ENCODE data around the gene WNT16. TPM values are rescaled to one million over a fixed set of nuclear protein-coding genes. Genes with fewer than 3 reads are reported as not detected.
A peak's percentile ranks its signal among the peaks of the same experiment; 100 is the strongest.
"Not testable (repeated sequence)": the region's sequence is repeated elsewhere in the genome, so short reads cannot be mapped to it uniquely, and the experiment has no call there.

WNT16 gene
- total RNA-seq, 1 experiment from 2014 or later: not detected

DNA sequence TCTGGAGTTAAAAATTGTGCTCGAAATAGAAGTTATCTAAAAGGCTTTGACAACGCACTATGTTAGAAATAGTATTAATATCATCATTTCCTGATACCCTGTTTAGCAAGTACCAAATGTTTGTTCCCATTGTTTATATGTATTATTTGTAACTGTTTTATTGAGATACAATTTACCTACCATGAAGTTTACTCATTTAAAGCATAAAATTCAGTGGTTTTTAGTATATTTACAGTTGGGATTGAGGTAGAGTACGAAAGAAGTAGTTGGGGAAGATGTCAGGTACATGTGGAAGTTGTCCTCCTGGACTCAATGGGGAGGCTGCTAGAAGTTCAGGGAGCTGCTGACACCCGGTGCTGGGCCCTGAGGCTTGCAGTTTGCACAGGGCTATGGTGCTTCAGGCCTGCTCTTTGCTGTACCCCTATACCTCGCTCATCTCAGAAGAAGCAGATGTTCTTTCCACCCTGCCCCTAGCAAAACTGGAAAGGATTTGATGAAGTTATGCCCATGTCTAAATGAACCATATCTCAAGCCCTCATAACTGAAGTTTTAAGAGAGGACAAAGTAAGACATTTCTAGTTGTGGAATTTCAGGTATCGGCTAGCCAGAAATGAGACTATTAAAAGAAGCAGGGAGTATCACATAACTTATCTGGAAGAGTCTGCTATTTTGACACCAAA is 25.2 kb upstream of the WNT16 start:
- Histone ChIP-seq H3K4me1 (ENCODE audit: low read length) (no peaks in the 10 kb centered on the region), H3K9ac (ENCODE audit: low read length) (no peak overlapping the region), H3K36me3 (ENCODE audit: insufficient read depth, low read length) (no peaks in the 10 kb centered on the region), H3K27me3 (ENCODE audit: low read length) (no peaks in the 10 kb centered on the region), H2AFZ (ENCODE audit: low read length) (no peak overlapping the region), H4K20me1 (ENCODE audit: insufficient read depth, low read depth, low read length) (no peaks in the 10 kb centered on the region), H3K27ac (ENCODE audit: low read length) (no peak overlapping the region), H3K4me2 (ENCODE audit: low read depth, low read length, poor library complexity, severe bottlenecking) (no peak overlapping the region), H3K79me2 (ENCODE audit: low read length) (no peaks in the 10 kb centered on the region), H3K9me3 (ENCODE audit: low read length) (no peaks in the 10 kb centered on the region), H3K9me2 (replicated peaks; ENCODE audit: insufficient read depth, low read length) (no peaks in the 10 kb centered on the region), H3K4me3 (ENCODE audit: low read length) (no peak overlapping the region)
- DNase-seq: no peak

DNA sequence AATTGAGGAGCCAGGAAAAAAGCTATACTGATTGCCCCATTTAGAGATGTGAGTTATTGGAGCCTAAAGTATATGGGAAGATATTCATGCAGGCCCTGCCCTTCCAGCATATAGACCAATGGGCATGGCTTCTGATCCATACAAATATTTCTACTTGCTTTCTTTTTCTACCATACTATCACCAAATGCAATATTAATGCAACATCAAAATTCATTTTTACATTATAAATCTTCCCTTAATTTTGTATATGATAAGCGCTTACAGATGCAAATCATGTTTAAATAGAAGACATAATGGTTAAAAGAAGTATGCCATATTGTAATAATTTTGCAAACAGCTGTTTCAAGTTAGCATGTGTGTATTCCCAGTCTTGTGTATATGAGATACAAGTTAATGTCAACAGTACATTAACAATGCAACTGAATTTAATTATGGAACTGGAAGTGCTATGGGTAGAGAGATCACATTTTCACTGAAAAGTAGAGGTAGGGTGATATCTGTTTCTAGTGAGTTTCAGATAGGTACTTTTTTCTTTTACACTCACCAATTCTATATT is 24.6 kb upstream of the WNT16 start:
- Histone ChIP-seq H3K79me2 (ENCODE audit: low read length) (no peaks in the 10 kb centered on the region), H3K9ac (ENCODE audit: low read length) (no peak overlapping the region), H3K9me3 (ENCODE audit: low read length) (no peaks in the 10 kb centered on the region), H3K27me3 (ENCODE audit: low read length) (no peaks in the 10 kb centered on the region), H3K9me2 (replicated peaks; ENCODE audit: insufficient read depth, low read length) (no peaks in the 10 kb centered on the region), H3K4me1 (ENCODE audit: low read length) (no peaks in the 10 kb centered on the region), H3K4me2 (ENCODE audit: low read depth, low read length, poor library complexity, severe bottlenecking) (no peak overlapping the region), H3K4me3 (ENCODE audit: low read length) (no peak overlapping the region), H2AFZ (ENCODE audit: low read length) (no peak overlapping the region), H3K36me3 (ENCODE audit: insufficient read depth, low read length) (no peaks in the 10 kb centered on the region), H4K20me1 (ENCODE audit: insufficient read depth, low read depth, low read length) (no peaks in the 10 kb centered on the region), H3K27ac (ENCODE audit: low read length) (no peak overlapping the region)
- DNase-seq: no peak

DNA sequence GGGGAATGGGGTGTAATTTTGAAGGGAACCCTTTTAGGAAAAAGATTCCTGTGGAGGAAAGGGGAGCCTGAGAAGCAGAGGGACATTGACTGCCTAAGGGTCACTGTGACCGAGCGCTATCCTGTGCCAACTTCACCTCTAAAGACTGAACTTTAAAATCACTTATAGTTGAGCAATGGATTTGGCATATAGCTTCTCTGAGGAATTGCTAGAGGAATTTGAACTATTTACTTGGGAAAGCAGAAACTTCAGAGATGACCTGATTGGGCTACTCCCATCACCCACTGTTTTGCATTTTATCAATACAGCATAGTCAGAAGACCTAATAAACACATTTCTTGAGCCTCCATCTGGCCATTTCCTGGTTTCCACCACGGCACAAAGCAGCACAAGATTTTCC is 23.7 kb upstream of the WNT16 start:
- Histone ChIP-seq H3K9ac (ENCODE audit: low read length) (no peak overlapping the region), H3K4me2 (ENCODE audit: low read depth, low read length, poor library complexity, severe bottlenecking) (no peak overlapping the region)

DNA sequence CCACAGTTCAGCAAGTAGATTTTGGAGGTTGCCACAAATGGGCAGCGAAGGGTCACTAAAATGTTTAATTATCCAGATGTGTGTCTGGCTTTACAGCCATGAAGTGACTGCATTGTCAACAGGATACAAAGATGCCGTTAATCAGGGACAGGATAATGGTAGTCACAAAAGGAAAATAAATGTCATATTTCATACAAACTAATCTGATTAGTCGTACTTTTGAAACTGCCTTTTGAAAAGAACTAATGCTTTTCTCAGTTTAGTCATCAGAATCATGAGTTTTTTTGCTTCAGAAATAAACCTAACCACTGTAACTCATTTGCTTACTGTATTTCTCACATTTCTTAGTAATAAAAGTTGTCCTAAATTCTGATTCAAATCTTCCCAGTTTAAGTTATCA is 22.2 kb upstream of the WNT16 start:
- no peak overlapping the region for H3K4me2 ChIP-seq (ENCODE audit: low read depth, low read length, poor library complexity, severe bottlenecking)
- no peak for DNase-seq
- no peaks in the 10 kb centered on the region for H3K9me3 ChIP-seq (ENCODE audit: low read length)
- no peak overlapping the region for H3K4me3 ChIP-seq (ENCODE audit: low read length)
- H3K79me2 ChIP-seq (ENCODE audit: low read length): no peaks in the 10 kb centered on the region
- no peaks in the 10 kb centered on the region for H3K4me1 ChIP-seq (ENCODE audit: low read length)
- no peaks in the 10 kb centered on the region for H3K36me3 ChIP-seq (ENCODE audit: insufficient read depth, low read length)
- no peak overlapping the region for H3K27ac ChIP-seq (ENCODE audit: low read length)
- H3K9ac ChIP-seq (ENCODE audit: low read length): no peak overlapping the region
- no peaks in the 10 kb centered on the region for H4K20me1 ChIP-seq (ENCODE audit: insufficient read depth, low read depth, low read length)
- H3K9me2 ChIP-seq (replicated peaks; ENCODE audit: insufficient read depth, low read length): no peaks in the 10 kb centered on the region
- H3K27me3 ChIP-seq (ENCODE audit: low read length): no peaks in the 10 kb centered on the region
- H2AFZ ChIP-seq (ENCODE audit: low read length): no peak overlapping the region

More for the DNA sequence above, 23.7 kb upstream of the WNT16 start:
- Histone ChIP-seq H3K4me3 (ENCODE audit: low read length) (no peak overlapping the region), H3K9me3 (ENCODE audit: low read length) (no peaks in the 10 kb centered on the region), H3K36me3 (ENCODE audit: insufficient read depth, low read length) (no peaks in the 10 kb centered on the region), H3K27me3 (ENCODE audit: low read length) (no peaks in the 10 kb centered on the region), H2AFZ (ENCODE audit: low read length) (no peak overlapping the region), H3K27ac (ENCODE audit: low read length) (no peak overlapping the region), H3K79me2 (ENCODE audit: low read length) (no peaks in the 10 kb centered on the region), H4K20me1 (ENCODE audit: insufficient read depth, low read depth, low read length) (no peaks in the 10 kb centered on the region), H3K4me1 (ENCODE audit: low read length) (no peaks in the 10 kb centered on the region), H3K9me2 (replicated peaks; ENCODE audit: insufficient read depth, low read length) (no peaks in the 10 kb centered on the region)
- no peak for DNase-seq

DNA sequence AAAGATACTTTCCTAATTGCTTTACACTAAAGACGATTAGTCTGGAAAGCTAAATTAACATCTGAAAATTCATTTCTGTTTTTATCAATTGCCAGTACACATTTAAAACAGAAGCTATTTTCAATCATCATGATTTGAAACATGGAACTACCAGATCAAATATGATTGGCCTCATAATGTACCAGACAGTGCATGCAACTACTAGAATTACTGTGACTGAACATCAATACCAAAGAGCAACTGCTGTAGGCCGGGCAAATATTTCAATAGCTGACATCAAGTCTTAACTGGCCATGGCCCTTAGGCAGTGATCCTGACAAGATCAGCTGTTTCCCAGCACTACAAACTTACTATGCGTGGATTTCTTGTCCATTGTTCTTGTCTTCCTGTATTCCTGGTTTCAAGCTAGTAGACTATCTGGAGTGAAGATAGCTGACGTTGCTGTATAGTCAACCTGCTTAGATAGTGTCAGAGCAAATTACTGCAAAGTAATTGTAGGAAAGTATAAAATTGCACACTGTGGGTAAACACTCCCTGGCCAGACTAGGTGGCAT is 21.7 kb upstream of the WNT16 start:
- Histone ChIP-seq H3K9me3 (ENCODE audit: low read length) (no peaks in the 10 kb centered on the region), H3K4me2 (ENCODE audit: low read depth, low read length, poor library complexity, severe bottlenecking) (no peak overlapping the region), H3K27me3 (ENCODE audit: low read length) (no peaks in the 10 kb centered on the region), H3K9me2 (replicated peaks; ENCODE audit: insufficient read depth, low read length) (no peaks in the 10 kb centered on the region), H3K79me2 (ENCODE audit: low read length) (no peaks in the 10 kb centered on the region), H3K9ac (ENCODE audit: low read length) (no peak overlapping the region), H3K4me3 (ENCODE audit: low read length) (no peak overlapping the region), H3K36me3 (ENCODE audit: insufficient read depth, low read length) (no peaks in the 10 kb centered on the region), H4K20me1 (ENCODE audit: insufficient read depth, low read depth, low read length) (no peaks in the 10 kb centered on the region), H2AFZ (ENCODE audit: low read length) (no peak overlapping the region), H3K4me1 (ENCODE audit: low read length) (no peaks in the 10 kb centered on the region), H3K27ac (ENCODE audit: low read length) (no peak overlapping the region)
- no peak for DNase-seq

DNA sequence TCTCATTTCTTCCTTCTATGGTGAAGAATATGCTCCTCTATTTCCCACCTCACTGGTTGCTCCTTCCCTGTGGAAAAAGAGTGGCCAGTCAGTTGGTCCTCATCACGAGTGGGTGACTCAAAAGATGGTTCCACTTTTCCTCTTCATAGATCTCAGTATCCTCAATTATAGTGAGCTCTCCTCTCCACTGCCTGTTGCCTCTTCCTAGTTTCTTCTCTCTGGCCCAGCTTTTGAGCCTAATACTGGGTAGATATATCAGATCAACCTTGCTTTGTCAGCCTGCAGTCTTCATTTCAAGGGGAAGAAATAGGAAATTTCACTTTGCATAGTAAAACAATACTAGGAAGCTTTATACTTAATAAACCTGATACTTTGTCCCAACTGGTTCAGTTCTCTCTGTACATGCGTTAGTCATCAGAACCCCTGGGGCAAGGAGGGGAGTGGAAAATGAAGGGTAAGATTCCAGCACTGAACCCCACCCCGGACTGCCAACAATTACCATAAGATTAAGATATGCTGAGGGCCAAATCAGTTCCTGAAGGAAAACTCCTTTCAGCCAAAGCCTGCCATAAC is 15.5 kb upstream of the WNT16 start:
- Histone ChIP-seq H3K36me3 (ENCODE audit: insufficient read depth, low read length) (no peaks in the 10 kb centered on the region), H3K9me2 (replicated peaks; ENCODE audit: insufficient read depth, low read length) (no peaks in the 10 kb centered on the region), H3K9ac (ENCODE audit: low read length) (no peak overlapping the region), H3K27ac (ENCODE audit: low read length) (no peak overlapping the region), H3K79me2 (ENCODE audit: low read length) (no peaks in the 10 kb centered on the region), H3K4me3 (ENCODE audit: low read length) (no peak overlapping the region), H3K27me3 (ENCODE audit: low read length) (no peaks in the 10 kb centered on the region), H3K4me2 (ENCODE audit: low read depth, low read length, poor library complexity, severe bottlenecking) (no peak overlapping the region), H4K20me1 (ENCODE audit: insufficient read depth, low read depth, low read length) (no peaks in the 10 kb centered on the region), H2AFZ (ENCODE audit: low read length) (no peak overlapping the region), H3K4me1 (ENCODE audit: low read length) (0 out of 2 replicates have a peak, but pooled peaks cover 3% of the 10 kb centered on the region), H3K9me3 (ENCODE audit: low read length) (no peaks in the 10 kb centered on the region)
- DNase-seq: no peak

DNA sequence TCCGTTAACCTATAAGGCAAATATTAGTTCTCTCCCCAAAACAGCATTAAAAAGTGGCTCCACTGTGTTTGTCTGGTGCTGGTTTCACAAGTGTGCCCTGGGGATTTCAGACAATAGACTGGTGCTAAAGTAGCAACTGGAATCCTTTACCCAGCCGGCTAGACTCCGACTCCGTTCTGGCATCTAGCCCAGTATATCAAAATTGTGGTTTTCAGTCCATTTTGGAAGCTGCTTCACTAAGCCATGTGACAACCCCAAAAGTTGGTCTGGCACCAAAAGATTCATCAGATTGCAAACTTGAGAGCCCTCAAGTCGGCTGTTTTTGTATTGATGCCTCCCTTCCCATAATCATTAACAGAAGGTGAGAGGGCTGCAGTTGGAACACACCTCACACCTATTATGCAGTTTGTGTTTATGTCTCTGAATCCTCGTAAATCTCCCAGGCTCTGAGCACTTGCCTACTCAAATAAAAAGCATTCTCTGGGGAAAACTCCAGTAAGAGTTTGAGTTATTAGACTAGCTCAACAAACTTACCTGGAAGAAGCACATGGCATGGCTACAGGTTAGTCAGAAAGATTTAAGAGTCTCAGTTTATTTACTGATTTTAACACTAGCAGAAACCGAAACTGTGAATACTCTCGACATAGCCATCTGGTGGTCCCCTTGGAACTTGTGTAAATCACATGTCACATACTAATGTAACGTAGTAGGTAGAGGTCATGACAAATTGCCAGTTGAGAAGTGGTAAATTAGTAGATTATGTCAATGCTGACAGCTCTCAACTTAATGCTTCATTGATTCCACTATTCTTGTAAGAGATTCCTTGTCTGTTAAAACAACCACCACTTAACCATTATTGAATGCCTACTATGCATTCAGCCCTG is 14.8 kb upstream of the WNT16 start:
- H3K36me3 ChIP-seq (ENCODE audit: insufficient read depth, low read length): no peaks in the 10 kb centered on the region
- DNase-seq: no peak
- no peaks in the 10 kb centered on the region for H3K9me3 ChIP-seq (ENCODE audit: low read length)
- peak overlapping the region; percentile 46 for H3K4me2 ChIP-seq (ENCODE audit: low read depth, low read length, poor library complexity, severe bottlenecking)
- H2AFZ ChIP-seq (ENCODE audit: low read length): no peak overlapping the region; the same call in 1 of the 2 replicates
- 0 out of 2 replicates have a peak, but pooled peaks cover 3% of the 10 kb centered on the region for H3K4me1 ChIP-seq (ENCODE audit: low read length)
- H3K27ac ChIP-seq (ENCODE audit: low read length): no peak overlapping the region
- H3K9me2 ChIP-seq (replicated peaks; ENCODE audit: insufficient read depth, low read length): no peaks in the 10 kb centered on the region
- no peaks in the 10 kb centered on the region for H3K27me3 ChIP-seq (ENCODE audit: low read length)
- no peak overlapping the region for H3K9ac ChIP-seq (ENCODE audit: low read length)
- no peaks in the 10 kb centered on the region for H3K79me2 ChIP-seq (ENCODE audit: low read length)
- H4K20me1 ChIP-seq (ENCODE audit: insufficient read depth, low read depth, low read length): no peaks in the 10 kb centered on the region
- H3K4me3 ChIP-seq (ENCODE audit: low read length): peak overlapping the region; percentile 28; the same call in 1 of the 2 replicates

DNA sequence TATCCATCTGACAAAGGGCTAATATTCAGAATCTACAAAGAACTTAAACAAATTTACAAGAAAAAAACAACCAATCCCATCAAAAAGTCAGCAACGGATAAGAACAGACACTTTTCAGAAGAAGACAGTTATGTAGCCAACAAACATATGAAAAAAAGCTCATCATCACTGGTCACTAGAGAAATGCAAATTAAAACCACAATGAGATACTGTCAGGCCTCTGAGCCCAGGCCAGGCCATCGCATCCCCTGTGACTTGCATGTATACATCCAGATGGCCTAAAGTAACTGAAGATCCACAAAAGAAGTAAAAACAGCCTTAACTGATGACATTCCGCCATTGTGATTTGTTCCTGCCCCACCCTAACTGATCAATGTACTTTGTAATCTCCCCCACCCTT is 13.6 kb upstream of the WNT16 start:
- not testable (repeated sequence) for H3K36me3 ChIP-seq (ENCODE audit: insufficient read depth, low read length); H3K9me3 ChIP-seq (ENCODE audit: low read length); DNase-seq; H3K9ac ChIP-seq (ENCODE audit: low read length); H2AFZ ChIP-seq (ENCODE audit: low read length); H3K4me1 ChIP-seq (ENCODE audit: low read length); H3K4me3 ChIP-seq (ENCODE audit: low read length); H3K27ac ChIP-seq (ENCODE audit: low read length); H3K27me3 ChIP-seq (ENCODE audit: low read length); H3K79me2 ChIP-seq (ENCODE audit: low read length); H3K4me2 ChIP-seq (ENCODE audit: low read depth, low read length, poor library complexity, severe bottlenecking); H4K20me1 ChIP-seq (ENCODE audit: insufficient read depth, low read depth, low read length); H3K9me2 ChIP-seq (replicated peaks; ENCODE audit: insufficient read depth, low read length)
